GM21390 (cell line): ENCODE measurements around the gene MMRN2.

Experiments
- ATAC-seq: cut with Tn5 transposase; IDR thresholded peaks from one replicate; pipeline ENCODE4 v1.9.1; 2021; ENCODE audit not compliant: unreplicated experiment

The MMRN2 gene

DNA sequence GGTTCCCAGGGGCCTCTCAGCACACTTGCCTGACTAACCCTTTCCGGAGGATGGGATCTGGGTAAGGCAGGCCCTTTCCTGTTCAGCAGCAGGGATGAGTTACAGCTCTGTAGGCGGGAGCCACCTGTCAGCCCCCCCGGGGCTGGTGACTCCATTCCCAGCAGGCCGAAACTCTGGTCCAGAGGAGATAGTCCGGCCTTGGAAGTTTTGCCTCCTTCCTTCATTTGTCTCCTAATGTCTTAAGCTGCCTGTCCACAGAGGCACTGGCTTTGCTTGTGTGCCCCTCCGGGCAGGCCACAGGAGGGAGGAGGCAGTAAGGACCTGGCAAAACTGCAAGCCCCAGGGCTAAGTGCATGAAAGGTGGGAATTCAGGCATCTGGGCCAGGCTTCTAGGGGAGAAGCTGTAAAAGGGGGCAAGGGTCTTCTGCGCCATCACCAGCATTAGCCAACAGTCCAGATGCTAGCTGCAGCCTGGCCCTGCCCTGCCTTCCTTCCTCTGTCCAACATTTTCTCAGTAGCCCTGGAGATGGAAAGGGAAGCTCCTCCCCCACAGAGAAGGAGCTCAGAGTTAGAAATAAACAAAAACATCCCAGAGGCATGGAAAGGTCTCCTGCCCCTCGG lies 12.1 kb upstream of the MMRN2 start:
- ATAC-seq, result no peak

DNA sequence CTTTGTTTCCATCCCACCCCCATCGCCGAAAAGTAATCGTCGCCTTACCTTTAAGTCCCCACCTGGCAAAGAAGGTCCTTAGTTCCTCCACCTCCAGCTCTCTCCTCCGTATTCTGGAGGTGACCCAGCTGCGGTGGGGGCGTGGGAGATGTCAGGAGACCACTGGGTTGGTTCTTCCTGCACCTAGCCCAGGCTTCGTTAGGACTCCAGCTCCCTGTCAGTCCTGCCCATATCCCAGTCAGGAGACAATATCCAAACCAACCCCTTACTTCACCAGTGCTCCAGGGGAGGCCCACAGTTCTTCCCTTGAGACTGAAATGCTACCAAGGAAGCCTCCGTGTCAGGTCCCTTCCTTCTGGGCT lies 11.6 kb upstream of the MMRN2 start:
- no peak for ATAC-seq

DNA sequence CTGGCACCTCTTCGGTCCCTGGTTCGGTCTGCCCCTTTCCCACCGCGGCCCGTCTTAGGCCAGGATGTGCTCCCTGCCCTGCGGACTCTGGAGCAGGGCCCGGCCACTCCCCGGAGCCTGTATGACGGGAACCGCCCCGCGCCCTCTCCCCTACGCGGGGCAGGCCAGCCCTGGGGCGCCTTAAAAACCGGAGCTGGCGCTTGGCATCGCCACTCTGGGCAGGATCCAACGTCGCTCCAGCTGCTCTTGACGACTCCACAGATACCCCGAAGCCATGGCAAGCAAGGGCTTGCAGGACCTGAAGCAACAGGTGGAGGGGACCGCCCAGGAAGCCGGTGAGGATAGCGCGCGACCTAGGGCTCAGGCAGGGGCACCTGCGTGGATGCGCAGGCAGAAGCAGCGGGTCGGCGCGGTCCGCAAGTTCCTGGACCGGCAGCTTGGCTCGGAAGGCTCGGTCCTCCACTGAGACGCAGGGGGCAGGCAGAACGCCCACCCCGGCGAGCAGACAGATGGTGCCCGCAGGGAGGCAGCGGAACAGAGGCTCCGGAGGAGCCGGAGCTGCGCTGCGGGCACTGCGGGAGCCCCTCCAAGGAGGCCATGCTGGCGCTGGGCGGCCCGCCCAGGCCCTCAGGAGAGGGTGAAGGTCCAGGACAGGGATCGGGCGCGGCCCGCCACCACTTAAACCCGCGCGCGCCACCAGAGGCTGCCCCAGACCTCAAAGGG lies 11.0 kb upstream of the MMRN2 start, which contains the start of gene ADIRF:
Gene ADIRF (plus strand): TSS at position 212 of the 723 bp plus-strand sequence. CDS start 63 bp downstream, at position 275.
- ATAC-seq, result no peak

DNA sequence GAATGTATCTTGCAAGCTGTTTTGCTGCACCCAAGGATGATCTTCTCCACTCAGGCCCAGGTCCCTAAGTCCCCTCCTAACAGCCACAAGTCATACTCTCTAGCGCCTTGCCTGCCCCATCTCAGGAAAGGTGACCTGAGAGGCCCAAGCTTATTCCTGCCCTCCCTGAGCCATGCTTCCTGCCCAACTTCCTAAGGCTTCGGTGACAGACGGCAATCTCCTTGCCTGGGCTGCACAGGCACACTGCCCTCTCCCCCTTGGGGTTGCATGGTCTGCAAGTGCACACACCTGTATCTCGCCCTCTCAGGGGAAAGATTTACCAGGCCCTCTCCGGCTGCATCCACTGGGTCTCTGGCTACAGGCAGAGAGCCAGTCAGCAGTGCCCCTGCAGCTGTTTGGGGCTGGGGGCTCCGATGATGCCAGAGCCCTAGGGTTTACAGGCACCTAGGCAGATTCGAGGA lies 10.1 kb upstream of the MMRN2 start:
- ATAC-seq, result no peak

DNA sequence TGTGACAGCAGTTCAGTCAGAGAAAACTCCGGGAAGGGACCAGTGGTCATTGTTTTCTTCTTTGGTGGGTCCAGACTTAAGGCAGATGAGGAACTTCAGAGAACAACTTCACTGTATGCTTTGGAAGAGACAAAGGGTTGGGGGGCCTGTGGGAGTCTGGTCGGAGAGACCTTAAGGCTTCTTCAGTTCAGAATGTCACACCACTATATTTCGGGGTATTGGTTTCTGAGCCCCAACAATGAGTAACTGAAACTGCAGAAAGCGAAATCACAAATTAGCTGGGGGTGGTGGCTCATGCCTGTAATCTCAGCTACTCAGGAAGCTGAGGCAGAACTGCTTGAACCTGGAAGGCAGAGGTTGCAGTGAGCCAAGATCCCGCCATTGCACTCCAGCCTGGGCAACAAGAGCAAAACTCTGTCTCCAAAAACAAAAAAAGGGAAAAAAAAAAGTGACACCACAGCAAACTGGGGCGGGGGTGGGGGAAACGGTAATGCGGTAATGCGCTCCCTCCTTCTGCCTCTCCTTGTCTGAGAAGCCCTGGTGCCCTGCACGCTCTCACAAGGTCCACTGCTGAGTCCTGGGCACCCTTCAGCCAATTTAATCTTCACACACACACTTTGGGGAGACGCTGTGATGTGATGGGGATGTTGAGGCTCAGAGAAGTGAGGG lies 8.7 kb upstream of the MMRN2 start:
- peak; percentile 30 for ATAC-seq

DNA sequence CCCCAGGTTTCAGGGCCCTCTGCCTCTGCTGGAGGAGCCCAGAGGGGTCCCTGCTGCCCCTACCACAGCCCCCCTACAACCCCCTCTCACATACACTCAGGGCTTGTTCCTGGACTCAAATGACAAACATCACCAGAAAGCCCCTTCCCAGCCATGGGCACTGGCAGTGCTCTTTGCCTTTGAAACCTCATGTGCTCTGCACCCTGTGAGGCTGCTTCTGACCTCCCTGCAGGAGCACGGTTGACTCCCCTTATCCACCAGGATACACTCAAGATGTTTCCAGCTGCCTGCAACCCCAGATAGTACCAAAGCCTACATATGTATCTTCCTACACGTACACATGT lies 7.4 kb upstream of the MMRN2 start:
- ATAC-seq, result no peak

DNA sequence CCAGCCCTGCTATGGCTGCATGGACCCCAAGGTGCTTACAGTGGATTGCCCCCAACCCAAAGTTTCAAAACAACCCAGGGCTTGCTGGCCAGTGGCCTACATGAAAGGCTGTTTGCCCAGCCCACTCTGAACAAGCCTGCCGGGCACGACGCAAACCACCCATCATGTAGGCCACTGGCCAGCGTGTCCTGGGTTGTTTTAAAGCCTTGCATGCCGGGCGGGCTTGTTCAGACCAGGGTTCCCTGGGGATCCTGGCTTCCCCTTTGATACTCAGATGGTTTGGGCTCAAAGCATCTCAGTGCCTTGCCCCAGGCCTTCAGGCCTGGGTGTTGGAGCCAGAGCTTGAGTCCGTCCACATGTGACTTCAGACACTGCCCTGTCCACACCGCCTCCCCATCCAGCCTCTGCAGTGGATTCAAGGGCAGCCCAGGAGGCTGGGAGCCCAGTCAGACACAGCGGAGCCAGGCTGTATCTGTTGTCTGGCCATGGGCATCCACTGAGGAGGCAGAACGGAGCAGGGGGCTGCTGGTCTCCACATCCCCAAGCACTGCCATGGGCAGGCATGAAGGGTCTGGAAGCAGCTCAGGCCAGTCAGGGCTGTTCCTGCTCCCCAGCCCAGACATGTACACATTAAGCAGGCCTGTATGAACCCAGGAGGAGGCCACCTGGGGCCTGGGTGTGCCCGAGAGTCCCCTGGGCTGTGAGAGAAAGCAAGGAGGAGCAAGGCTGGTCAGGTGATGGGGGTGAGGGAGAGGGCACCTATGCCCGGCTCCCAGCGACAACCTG lies 6.8 kb upstream of the MMRN2 start:
- no peak for ATAC-seq

DNA sequence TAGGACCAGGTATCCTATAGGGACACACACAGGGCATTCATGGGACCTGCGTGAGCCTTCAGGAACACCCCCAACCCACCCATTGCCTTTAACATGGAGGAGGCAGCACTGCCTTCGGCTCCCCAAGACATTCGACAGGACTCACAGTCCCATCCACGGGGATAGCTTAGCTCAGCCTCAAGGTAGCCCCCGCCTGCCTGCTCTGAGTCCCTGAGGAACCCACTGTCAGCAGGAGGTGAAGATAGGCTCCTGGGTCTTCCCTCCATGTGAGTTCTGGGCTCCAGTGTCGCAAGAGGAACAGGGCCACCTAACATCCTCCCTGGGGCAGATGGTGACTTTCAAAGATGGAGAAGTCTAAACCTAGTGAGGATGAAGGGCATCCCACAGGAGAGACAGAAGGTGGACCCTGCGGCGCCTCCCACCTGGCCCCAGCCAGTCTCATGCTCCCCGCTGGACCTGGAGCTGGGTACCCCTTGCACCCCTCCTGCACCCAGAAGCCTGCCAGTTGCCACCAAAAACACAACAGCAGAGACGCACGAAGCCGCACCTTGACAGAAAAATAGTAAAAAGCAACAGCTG lies 6.0 kb upstream of the MMRN2 start:
- no peak for ATAC-seq

DNA sequence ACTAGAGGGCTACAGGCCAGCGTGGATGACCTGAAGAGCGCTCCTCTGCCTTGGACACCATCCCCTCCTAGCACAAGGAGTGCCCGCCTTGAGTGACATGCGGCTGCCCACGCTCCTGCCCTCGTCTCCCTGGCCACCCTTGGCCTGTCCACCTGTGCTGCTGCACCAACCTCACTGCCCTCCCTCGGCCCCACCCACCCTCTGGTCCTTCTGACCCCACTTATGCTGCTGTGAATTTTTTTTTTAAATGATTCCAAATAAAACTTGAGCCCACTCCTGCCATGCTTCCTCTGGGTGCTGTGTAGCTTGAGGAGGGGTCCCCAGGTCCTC lies 5.5 kb upstream of the MMRN2 start:
- no peak for ATAC-seq

DNA sequence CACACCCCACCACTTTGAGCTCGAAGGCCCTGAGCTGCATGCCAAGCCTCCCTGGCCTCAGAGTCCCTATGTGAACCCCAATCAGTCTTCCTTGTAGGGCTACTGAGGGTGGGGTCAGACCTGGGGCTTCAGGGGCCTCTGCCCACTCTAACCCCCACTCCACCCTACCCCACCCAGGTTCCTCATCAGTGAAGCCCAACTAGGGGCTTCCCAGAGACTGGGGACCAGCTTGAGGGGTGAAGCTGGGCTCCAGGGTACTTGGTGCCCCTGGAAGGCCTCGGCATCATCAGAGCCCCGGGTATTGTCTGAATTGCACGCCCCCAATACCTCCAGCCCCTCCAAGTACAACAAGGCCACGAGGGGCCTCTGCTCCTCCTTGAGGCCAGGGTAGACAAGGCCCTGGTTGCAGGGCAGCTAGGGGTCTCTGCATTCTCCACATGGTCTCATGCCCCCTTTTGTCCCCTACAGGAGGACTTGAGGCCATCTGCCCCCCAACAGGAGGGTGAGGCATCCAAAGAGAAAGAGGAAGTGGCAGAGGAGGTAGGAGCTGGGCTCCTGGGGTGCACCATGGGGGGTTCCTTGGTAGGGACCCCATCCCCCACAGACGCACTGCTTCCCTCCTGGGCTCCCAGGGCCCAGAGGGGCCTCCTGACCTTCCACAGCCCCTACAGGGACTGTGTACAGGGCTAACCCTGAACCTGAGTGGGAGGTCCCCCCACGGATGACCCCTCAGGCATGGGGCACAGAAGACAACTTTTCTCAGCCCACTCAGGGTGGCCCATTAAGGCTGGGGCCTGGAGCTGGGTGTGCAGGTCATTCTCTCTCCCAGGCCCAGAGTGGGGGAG lies 4.9 kb upstream of the MMRN2 start:
- ATAC-seq, result no peak

DNA sequence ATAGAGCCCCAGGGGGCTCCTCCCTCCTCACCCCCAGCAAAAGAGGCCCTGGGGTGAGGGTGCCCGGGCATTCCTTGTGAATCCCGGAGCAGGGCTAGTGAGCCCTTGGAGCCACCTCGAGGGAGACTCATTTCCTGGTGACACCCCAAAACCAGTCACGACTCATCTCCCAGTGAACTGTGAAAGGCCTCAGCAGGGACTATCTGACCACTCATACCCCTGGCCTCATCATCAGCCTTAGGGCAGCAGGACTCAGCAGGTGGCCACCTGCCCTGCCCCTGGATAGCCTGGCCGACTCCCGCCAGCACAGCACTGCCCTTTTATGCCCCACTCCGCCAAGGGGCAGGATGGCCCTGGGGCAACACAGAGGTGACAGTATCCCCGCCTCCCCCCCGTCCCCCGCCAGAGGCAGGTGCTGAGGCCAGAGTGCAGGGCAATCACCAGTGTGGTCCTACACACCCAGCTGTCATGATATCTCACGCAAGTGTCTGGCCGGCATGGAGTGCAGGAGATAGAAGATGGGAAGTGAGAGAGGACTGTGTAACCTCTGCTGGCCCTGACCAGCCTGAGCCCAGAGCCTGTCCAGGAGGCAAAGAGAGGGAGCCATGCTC lies 4.2 kb upstream of the MMRN2 start:
- no peak for ATAC-seq

DNA sequence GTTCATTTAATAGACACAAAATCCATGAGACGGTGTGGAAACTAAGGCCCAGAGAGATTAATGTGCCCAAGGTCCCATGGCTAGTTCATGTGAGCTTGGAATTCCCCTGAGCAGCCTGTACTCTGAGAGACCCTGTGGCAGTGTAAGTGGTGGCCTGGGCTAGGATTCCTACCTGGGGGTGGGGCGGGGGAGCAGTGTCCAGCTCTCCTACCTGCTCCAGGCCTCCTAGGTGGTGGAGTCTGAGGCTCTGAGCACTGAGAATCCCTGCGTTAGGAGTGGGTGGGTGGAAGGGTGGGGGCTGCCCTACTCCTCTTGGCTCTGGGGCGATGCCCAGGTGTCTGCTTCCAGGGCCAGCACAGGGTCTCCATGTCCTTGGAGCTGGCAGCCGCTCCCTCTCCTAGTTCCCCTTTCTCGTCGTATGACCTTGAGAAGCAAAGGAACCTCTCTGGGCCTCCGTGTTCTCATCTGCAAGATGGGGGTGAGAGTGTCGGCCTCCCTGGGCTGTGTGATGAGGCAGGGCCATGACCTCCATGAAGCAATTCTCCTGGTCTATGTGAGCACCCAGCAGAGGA lies 3.5 kb upstream of the MMRN2 start:
- ATAC-seq, result no peak

DNA sequence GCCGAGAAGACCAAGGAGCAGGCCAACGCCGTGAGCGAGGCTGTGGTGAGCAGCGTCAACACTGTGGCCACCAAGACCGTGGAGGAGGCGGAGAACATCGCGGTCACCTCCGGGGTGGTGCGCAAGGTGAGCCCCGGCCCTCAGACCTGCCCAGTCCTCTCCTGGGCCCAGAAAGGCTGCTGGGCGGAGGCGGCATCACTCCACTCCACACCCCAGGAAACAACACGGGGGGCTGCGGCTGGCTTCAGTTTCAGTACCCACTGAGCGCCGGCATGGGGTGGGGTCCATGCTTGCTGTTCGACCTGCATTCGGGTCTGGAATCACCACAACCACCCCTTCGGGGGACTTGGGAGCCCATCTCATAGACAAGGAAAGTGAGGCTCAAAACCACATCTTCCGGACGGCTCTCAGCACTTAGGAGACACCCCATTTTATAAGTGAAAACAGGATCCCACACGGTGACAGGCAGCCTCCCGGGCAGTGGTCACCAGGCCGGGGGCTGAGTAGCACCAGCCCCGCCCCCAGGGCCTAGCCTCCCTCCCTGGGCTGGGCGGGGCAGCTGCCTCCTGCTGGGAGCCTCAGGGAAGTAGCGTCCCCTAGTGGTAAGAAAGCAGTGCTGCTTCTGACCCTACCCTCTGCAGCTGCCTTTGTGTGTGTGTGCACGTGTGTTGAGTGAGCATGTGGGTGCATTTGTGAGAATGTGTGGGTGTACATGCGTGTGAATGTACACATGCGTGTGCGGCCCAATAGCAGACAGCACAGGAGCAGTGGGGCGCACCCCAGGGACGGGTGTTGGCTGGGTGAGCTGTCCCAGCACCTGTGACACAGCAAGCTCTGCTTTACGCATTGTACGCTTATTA lies 2.8 kb upstream of the MMRN2 start:
- peak; percentile 82 for ATAC-seq

DNA sequence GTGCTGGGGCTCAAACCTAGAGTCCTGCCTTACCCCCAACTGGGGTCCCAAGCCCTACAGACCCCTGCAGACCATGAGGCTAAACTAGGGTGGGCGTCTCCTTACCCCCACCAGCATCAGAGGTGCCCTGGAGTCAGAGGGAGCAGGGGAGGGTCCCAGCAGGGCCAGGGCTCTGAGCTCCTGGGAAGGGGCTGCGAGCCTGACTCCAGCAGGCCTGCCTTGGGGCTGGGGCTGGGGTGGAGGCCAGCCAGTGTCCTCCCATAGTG lies 2.3 kb upstream of the MMRN2 start:
- ATAC-seq, result no peak

DNA sequence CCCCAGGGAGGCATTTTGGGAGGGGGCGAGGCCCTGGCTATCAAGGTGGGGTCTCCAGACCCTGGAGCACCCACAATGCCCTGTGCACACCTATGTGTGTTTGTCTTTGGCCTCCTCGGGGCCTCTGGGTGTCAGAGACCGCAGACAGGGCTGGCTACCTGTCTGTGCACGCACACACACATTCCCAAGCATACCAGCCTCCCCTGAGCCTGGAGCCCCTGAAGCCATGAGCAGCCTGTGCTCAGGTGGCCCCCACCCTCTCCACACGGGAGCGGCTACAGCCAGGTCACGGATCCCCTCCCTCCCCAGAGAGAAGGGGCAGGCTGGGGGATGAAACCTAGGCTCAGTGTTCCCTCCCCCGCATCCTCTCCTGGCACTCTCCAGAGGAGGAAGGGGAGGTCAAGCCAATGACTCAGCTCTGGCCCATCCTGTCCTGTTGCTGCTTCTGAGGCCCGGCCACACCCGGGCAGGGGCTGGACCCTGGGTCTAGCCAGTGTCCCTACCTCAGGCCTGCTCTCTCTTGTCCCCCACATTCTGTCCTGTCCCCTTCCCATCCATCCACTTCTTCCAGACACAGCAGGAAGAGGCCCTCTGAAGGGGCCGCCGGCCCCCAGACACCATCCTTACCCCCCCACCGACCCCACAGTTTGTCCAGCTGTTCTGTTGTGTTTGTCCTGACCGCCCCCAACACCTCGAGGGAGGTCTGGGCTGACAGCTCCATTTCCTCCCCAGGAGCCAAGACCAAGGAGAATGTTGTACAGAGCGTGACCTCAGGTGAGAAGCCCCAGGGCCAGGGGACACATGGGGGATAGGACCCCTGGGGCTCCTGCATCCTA lies 1.7 kb upstream of the MMRN2 start:
- ATAC-seq, result no peak

DNA sequence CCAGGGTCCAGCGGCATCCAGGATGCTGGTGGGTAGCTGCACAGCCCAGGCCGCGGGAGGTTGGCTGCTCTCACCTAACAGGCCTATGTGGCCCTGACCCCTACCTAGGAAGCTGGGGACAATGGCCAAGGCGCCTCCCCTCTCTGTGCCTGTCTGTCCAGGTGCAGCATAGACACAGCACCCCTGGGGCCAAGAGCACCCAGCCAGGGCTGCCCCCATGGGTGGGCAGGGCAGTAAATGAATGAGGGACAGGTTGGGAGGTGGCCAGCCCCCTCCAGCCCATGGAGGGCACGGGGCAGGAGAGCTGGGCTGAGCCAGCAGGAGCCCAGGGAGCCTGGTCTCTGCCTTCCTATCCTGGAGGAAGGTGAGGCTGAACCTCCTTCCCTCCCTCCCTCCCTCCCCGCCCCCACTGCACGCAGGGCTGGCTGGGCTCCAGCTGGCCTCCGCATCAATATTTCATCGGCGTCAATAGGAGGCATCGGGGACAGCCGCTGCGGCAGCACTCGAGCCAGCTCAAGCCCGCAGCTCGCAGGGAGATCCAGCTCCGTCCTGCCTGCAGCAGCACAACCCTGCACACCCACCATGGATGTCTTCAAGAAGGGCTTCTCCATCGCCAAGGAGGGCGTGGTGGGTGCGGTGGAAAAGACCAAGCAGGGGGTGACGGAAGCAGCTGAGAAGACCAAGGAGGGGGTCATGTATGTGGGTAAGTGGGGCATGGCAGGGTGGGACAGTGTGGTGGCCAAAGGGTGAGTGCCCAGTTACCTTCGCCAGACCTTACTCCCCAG lies 893 bp upstream of the MMRN2 start, which contains the start of gene SNCG:
Gene SNCG (plus strand): TSS at position 484 of the 785 bp plus-strand sequence. CDS start 99 bp downstream, at position 583.
- ATAC-seq, result no peak

DNA sequence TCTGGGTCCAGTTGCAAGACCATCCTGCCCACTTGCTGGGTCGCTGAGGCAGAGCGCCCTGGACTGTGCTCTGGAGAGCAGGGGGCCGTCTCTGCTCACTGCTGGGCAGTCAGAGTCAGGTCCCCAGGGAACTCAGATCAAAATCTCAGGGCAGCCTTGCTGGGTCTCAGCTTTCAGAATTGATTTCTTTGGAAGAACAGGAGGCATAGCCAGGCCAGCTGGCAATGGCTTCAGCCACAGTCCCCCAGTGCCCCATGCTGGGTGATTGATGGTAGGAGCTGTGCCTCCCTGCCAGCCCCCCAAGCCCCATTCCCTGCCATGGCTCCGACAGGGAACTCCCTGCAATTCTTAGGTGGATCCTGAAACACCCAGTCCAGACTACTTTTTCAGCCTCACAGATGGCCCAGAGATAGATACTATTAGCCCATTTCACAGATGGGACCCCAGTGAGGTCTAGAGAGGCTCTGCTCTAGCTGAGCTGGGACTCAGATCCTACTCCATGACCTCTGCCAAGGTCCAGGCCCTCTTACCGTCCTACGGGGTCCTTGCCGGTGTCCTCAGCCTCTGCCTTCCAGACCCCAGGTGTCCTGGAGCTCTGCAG lies 467 bp downstream of the MMRN2 start:
- no peak for ATAC-seq
